22Rv1 (cell line): ENCODE results near the gene SREBF1.

Experiments
- ZFX ChIP-seq: fragments of 450-650 bp; IDR thresholded peaks from 2 replicates; pipeline ENCODE4 v1.6.1; 2017; ENCODE audit warnings: antibody characterized with exemption, borderline replicate concordance
- TF ChIP-seq, protein P1 (sequence below): fragments of 450-650 bp; IDR thresholded peaks from 2 replicates; pipeline ENCODE4 v1.5.1; 2017; ENCODE audit warnings: mild to moderate bottlenecking

- TF ChIP-seq, protein P1, sequence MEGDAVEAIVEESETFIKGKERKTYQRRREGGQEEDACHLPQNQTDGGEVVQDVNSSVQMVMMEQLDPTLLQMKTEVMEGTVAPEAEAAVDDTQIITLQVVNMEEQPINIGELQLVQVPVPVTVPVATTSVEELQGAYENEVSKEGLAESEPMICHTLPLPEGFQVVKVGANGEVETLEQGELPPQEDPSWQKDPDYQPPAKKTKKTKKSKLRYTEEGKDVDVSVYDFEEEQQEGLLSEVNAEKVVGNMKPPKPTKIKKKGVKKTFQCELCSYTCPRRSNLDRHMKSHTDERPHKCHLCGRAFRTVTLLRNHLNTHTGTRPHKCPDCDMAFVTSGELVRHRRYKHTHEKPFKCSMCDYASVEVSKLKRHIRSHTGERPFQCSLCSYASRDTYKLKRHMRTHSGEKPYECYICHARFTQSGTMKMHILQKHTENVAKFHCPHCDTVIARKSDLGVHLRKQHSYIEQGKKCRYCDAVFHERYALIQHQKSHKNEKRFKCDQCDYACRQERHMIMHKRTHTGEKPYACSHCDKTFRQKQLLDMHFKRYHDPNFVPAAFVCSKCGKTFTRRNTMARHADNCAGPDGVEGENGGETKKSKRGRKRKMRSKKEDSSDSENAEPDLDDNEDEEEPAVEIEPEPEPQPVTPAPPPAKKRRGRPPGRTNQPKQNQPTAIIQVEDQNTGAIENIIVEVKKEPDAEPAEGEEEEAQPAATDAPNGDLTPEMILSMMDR, result no peak
- no peak for TF ChIP-seq ZFX
These were observed 43.9 kb upstream of the SREBF1 start for GRCh38 chr17:17880577-17881196.
